IMR-90 (cell line): ENCODE data around the gene SLC6A2. TPM values are rescaled to one million over a fixed set of nuclear protein-coding genes. Genes with fewer than 3 reads are reported as not detected.

Experiments
- ATAC-seq: fragments of 200-7000 bp; cut with Tn5 transposase; 2 replicates; pipeline ENCODE4 v1.9.1; 2020; ENCODE audit warnings: low read depth, mild to moderate bottlenecking, moderate library complexity
- BruUV-seq: library from RNA; stranded (reverse); fragments of 400-500 nt; replicated peaks from 2 replicates; lab custom pipeline; 2021; lab: Mats Ljungman, UMichigan
- CTCF ChIA-PET: fragments of 300-600 bp; formaldehyde crosslinking; extraction: SDS; loops from one replicate; lab custom pipeline; 2021; ENCODE audit warnings: antibody characterized with exemption; lab: Yijun Ruan, JAX
- POLR2A ChIA-PET: fragments of 300-600 bp; sonication (Branson Sonifier 250); formaldehyde crosslinking; loops from one replicate; lab custom pipeline; 2022; ENCODE audit warnings: antibody characterized with exemption; ENCODE audit not compliant: unreplicated experiment; lab: Charles Lee
- DNase-seq: peaks from one replicate; pipeline ENCODE4 v3.0.0; 2013
- H2AFZ ChIP-seq: replicated peaks from 2 replicates; pipeline ENCODE3; 2013; ENCODE audit warnings: low read length, mild to moderate bottlenecking; ENCODE audit not compliant: poor library complexity
- H2AK5ac ChIP-seq: 2 replicates; pipeline ENCODE4 v1.6.1; 2013; ENCODE audit warnings: low read depth, low read length, inconsistent platforms
- H2AK9ac ChIP-seq: replicated peaks from 2 replicates; pipeline ENCODE3; 2013; ENCODE audit warnings: mild to moderate bottlenecking, low read depth, low read length, moderate library complexity; ENCODE audit not compliant: poor library complexity
- H2BK120ac ChIP-seq: 2 replicates; pipeline ENCODE4 v1.6.1; 2013; ENCODE audit warnings: low read depth, low read length, inconsistent platforms
- H2BK15ac ChIP-seq: 3 replicates; pipeline ENCODE4 v1.6.1; 2013; ENCODE audit warnings: low read depth, low read length, inconsistent platforms
- H2BK20ac ChIP-seq: 2 replicates; pipeline ENCODE4 v1.6.1; 2013; ENCODE audit warnings: low read depth, mild to moderate bottlenecking, inconsistent platforms, low read length, moderate library complexity
- H2BK5ac ChIP-seq: 2 replicates; pipeline ENCODE4 v1.6.1; 2013; ENCODE audit warnings: mild to moderate bottlenecking, low read depth, low read length, inconsistent platforms; ENCODE audit not compliant: poor library complexity, severe bottlenecking
- H3K14ac ChIP-seq: replicated peaks from 2 replicates; pipeline ENCODE4 v1.6.1; 2013; ENCODE audit warnings: low read depth, low read length, inconsistent platforms
- H3K18ac ChIP-seq: 2 replicates; pipeline ENCODE4 v1.6.1; 2013; ENCODE audit warnings: low read depth, low read length, control low read depth
- H3K23ac ChIP-seq: 2 replicates; pipeline ENCODE4 v1.6.1; 2013; ENCODE audit warnings: low read depth, low read length, inconsistent platforms
- H3K27ac ChIP-seq: 2 replicates; pipeline ENCODE4 v1.5.1; 2013; ENCODE audit warnings: mild to moderate bottlenecking, control low read depth, low read length; ENCODE audit not compliant: insufficient read depth
- H3K27me3 ChIP-seq: 2 replicates; pipeline ENCODE4 v1.6.1; 2013; ENCODE audit warnings: low read length; ENCODE audit not compliant: control insufficient read depth, insufficient read depth
- H3K36me3 ChIP-seq: 2 replicates; pipeline ENCODE4 v1.6.1; 2013; ENCODE audit warnings: low read length, mixed read lengths; ENCODE audit not compliant: control insufficient read depth, insufficient read depth
- H3K4ac ChIP-seq: 2 replicates; pipeline ENCODE4 v1.6.1; 2013; ENCODE audit warnings: low read depth, low read length, inconsistent platforms
- H3K4me1 ChIP-seq: 2 replicates; pipeline ENCODE4 v1.6.1; 2013; ENCODE audit warnings: low read length, mixed read lengths; ENCODE audit not compliant: control insufficient read depth, insufficient read depth
- H3K4me2 ChIP-seq: 2 replicates; pipeline ENCODE4 v1.6.1; 2013; ENCODE audit warnings: low read depth, mild to moderate bottlenecking, control low read depth, low read length, moderate library complexity
- H3K4me3 ChIP-seq: 2 replicates; pipeline ENCODE4 v1.5.1; 2013; ENCODE audit warnings: low read depth, mild to moderate bottlenecking, control low read depth, low read length, moderate library complexity; ENCODE audit not compliant: insufficient read depth
- H3K56ac ChIP-seq: 2 replicates; pipeline ENCODE4 v1.6.1; 2013; ENCODE audit warnings: low read length, inconsistent platforms; ENCODE audit not compliant: insufficient read depth; ENCODE audit errors: extremely low read depth
- H3K79me1 ChIP-seq, 2 experiments: 2 replicates each; pipeline ENCODE4 v1.6.1; 2013; ENCODE audit warnings: low read length in 2 of 2, inconsistent platforms in 1 of 2, low read depth in 1 of 2
- H3K9ac ChIP-seq: 2 replicates; pipeline ENCODE4 v1.6.1; 2013; ENCODE audit warnings: low read depth, low read length, control low read depth
- H3K9me1 ChIP-seq: 2 replicates; pipeline ENCODE4 v1.6.1; 2013; ENCODE audit warnings: low read length, inconsistent platforms; ENCODE audit not compliant: insufficient read depth
- H3K9me3 ChIP-seq: 2 replicates; pipeline ENCODE4 v1.6.1; 2013; ENCODE audit warnings: low read length; ENCODE audit not compliant: control insufficient read depth, insufficient read depth
- H4K20me1 ChIP-seq: 2 replicates; pipeline ENCODE4 v1.6.1; 2013; ENCODE audit warnings: low read length, inconsistent platforms; ENCODE audit not compliant: insufficient read depth
- H4K5ac ChIP-seq: 2 replicates; pipeline ENCODE4 v1.6.1; 2013; ENCODE audit warnings: mild to moderate bottlenecking, low read depth, low read length, control low read depth
- H4K8ac ChIP-seq, 2 experiments: 2 replicates each; pipeline ENCODE4 v1.6.1; 2013; ENCODE audit warnings: low read depth in 2 of 2, low read length in 2 of 2, control low read depth in 1 of 2, inconsistent platforms in 1 of 2
- H4K91ac ChIP-seq: 2 replicates; pipeline ENCODE4 v1.6.1; 2013; ENCODE audit warnings: low read depth, low read length, inconsistent platforms; ENCODE audit not compliant: insufficient read depth
- CHD1 ChIP-seq: IDR thresholded peaks from 2 replicates; pipeline ENCODE4 v1.6.1; 2012; ENCODE audit warnings: low read depth, low read length, improper control_type of control experiment
- ELK1 ChIP-seq: fragments of 150-350 bp; IDR thresholded peaks from 2 replicates; pipeline ENCODE4 v1.6.1; 2016; ENCODE audit warnings: low read depth, mild to moderate bottlenecking, low read length, moderate library complexity, borderline replicate concordance
- FOS ChIP-seq: fragments of 150-350 bp; IDR thresholded peaks from 2 replicates; pipeline ENCODE4 v1.6.1; 2016; ENCODE audit warnings: low read depth, low read length
- MXI1 ChIP-seq: IDR thresholded peaks from 2 replicates; pipeline ENCODE4 v1.6.1; 2012; ENCODE audit warnings: low read depth, mild to moderate bottlenecking, low read length, moderate library complexity, borderline replicate concordance
- NFE2L2 ChIP-seq: fragments of 150-350 bp; IDR thresholded peaks from 2 replicates; pipeline ENCODE4 v1.6.1; 2016; ENCODE audit warnings: low read depth, mild to moderate bottlenecking, low read length
- POLR2A ChIP-seq: IDR thresholded peaks from 2 replicates; pipeline ENCODE4 v1.6.1; 2012; ENCODE audit warnings: mild to moderate bottlenecking, low read depth, low read length
- WGBS, 2 experiments: methylation state at CpG; one replicate each; pipeline versions ENCODE4 v1.1.5 to v1.1.7; 2013; ENCODE audit warnings: missing lambda C conversion rate in 2 of 2; ENCODE audit not compliant: insufficient read length in 1 of 2; ENCODE audit errors: extremely low coverage in 2 of 2; 5-methylcytosine and 5-hydroxymethylcytosine counted together
- dilution Hi-C: fragments of 300-500 bp; cut with HindIII; formaldehyde crosslinking; loops from one replicate; pipeline ENCODE4 v1.14.3; 2018; ENCODE audit warnings: low sequenced_read_pairs; ENCODE audit not compliant: unreplicated experiment
- in situ Hi-C: fragments of 300-500 bp; cut with MboI; formaldehyde crosslinking; loops from 3 replicates; pipeline ENCODE4 v1.14.3; 2019; ENCODE audit warnings: low sequenced_read_pairs, inconsistent platforms, mixed read lengths
- intact Hi-C: fragments of 100-400 bp; cut with micrococcal nuclease; formaldehyde crosslinking; loops from 2 replicates; pipeline ENCODE4 v1.10.0; 2022
- polyA plus RNA-seq, 3 experiments: library from polyadenylated mRNA; depleted of rRNA; stranded (reverse); fragments of >200 nt; gene quantifications; 2 replicates each; pipeline ENCODE4 v1.2.3, GENCODE V29; 2012; ENCODE audit warnings: low replicate concordance in 1 of 3
- total RNA-seq: library from RNA; depleted of rRNA; stranded (reverse); fragments of >200 nt; gene quantifications from 2 replicates; pipeline ENCODE4 v1.2.3, GENCODE V29; 2012

SLC6A2 gene
- total and polyA plus RNA-seq, 2 of the 4 experiments (the other 2 are of a cell fraction), result not detected

GRCh38 chr16:55664786-55665407 is 9.1 kb downstream of the SLC6A2 start:
- Histone ChIP-seq H4K5ac (no peak overlapping the region), H3K36me3 (no peaks in the 10 kb centered on the region), H3K9me1 (no peaks in the 10 kb centered on the region), H3K56ac (no peak overlapping the region), H3K23ac (no peak overlapping the region), H3K79me1 (no peaks in the 10 kb centered on the region), H3K27me3 (peaks cover 22% of the 10 kb centered on the region), H3K9ac (no peak overlapping the region), H3K4me3 (no peak overlapping the region), H3K14ac (no peak overlapping the region), H2BK20ac (no peak overlapping the region), H3K4me1 (no peaks in the 10 kb centered on the region), H3K4ac (no peak overlapping the region), H2BK120ac (no peak overlapping the region), H3K18ac (no peak overlapping the region), H4K8ac (no peak overlapping the region), H2AK9ac (no peak overlapping the region), H3K9me3 (peaks cover 2% of the 10 kb centered on the region; the same call in 1 of the 2 replicates), H2BK5ac (no peak overlapping the region), H3K4me2 (no peak overlapping the region), H2AFZ (no peak overlapping the region), H2AK5ac (no peak overlapping the region), H4K20me1 (no peaks in the 10 kb centered on the region), H4K91ac (no peak overlapping the region), H3K27ac (no peak overlapping the region), H2BK15ac (no peak overlapping the region)
- ChIA-PET CTCF (interaction anchor here (0.6 kb wide), 1 partner anchor 1499 kb away, joined by 3 read pairs; no protein-coding TSS in a partner anchor), POLR2A (no interaction called here)
- no CpG with 5 or more reads among the region's 7 CpGs for WGBS, 2 experiments
- in situ Hi-C loops, result no loop called here
- ATAC-seq (no peak), DNase-seq (no peak)
- no TSS peak for BruUV-seq
- TF ChIP-seq FOS (no peak), NFE2L2 (no peak), CHD1 (no peak), POLR2A (no peak), ELK1 (no peak), MXI1 (no peak)
- intact Hi-C loops, result no loop called here
- dilution Hi-C loops, result no loop called here
